K562 (cell line): ENCODE results near the gene RPTOR. TPM values are rescaled to one million over a fixed set of nuclear protein-coding genes. Genes with fewer than 3 reads are reported as not detected.

Experiments used
- ATAC-seq: fragments of 200-7000 bp; cut with Tn5 transposase; 3 replicates; pipeline ENCODE4 v1.9.1; 2020; ENCODE audit warnings: moderate library complexity
- BruUV-seq: library from RNA; stranded (reverse); fragments of 400-500 nt; replicated peaks from 2 replicates; lab custom pipeline; 2021; lab: Mats Ljungman, UMichigan
- CTCF ChIA-PET: fragments of 300-600 bp; formaldehyde crosslinking; extraction: SDS; loops from one replicate; lab custom pipeline; 2021; ENCODE audit warnings: low intra/inter-chr PET ratio; lab: Yijun Ruan, JAX
- POLR2A ChIA-PET: fragments of 300-600, 350-650 bp; sonication (Branson Sonifier 250); formaldehyde crosslinking; extraction: SDS; loops from one replicate; lab custom pipeline; 2021; ENCODE audit warnings: antibody characterized with exemption, inconsistent platforms; lab: Yijun Ruan, JAX
- DNase-seq, 4 experiments: peaks; one replicate each; pipeline versions ENCODE4 v3.0.0 to v3.0.0-alpha.2; 2011 to 2018; ENCODE audit warnings: low spot score in 3 of 4, mixed read lengths in 3 of 4; ENCODE audit errors: extremely low read depth in 1 of 4
- FAIRE-seq: peaks from 2 replicates; lab custom pipeline; 2011; peaks lifted over from hg19 to GRCh38; lab: Jason Lieb, UNC
- H2AFZ ChIP-seq: 2 replicates; pipeline ENCODE4 v1.6.0; 2011; ENCODE audit warnings: low read depth, low read length, control low read depth, inconsistent platforms
- H3K27ac ChIP-seq: fragments of 200-600 bp; 3 replicates; pipeline ENCODE4 v1.8.0; 2011; ENCODE audit warnings: low read depth, mild to moderate bottlenecking, control low read depth, inconsistent platforms, low read length, moderate library complexity, mixed read lengths; ENCODE audit errors: extremely low read depth
- H3K27me3 ChIP-seq, 2 experiments: fragments of 300-600 bp in 1 of 2; 2 replicates in 1 of 2; 3 replicates in 1 of 2; pipeline versions ENCODE4 v1.6.0 to v1.8.0; 2011; ENCODE audit warnings: inconsistent platforms in 2 of 2, low read length in 2 of 2, mild to moderate bottlenecking in 1 of 2, mixed read lengths in 1 of 2, moderate library complexity in 1 of 2; ENCODE audit not compliant: control insufficient read depth in 2 of 2, insufficient read depth in 2 of 2
- H3K36me3 ChIP-seq: fragments of 300-600 bp; 3 replicates; pipeline ENCODE4 v1.8.0; 2011; ENCODE audit warnings: mild to moderate bottlenecking, low read length, inconsistent platforms; ENCODE audit not compliant: control insufficient read depth, insufficient read depth
- H3K4me1 ChIP-seq, 2 experiments: fragments of 200-600 bp in 1 of 2; replicated peaks in 1 of 2; 2 replicates in 1 of 2; 3 replicates in 1 of 2; pipeline versions ENCODE4 v1.5.1 to v1.8.0; 2011; ENCODE audit warnings: inconsistent platforms in 2 of 2, low read length in 2 of 2, mild to moderate bottlenecking in 1 of 2, mixed read lengths in 1 of 2, moderate library complexity in 1 of 2; ENCODE audit not compliant: control insufficient read depth in 2 of 2, insufficient read depth in 2 of 2
- H3K4me2 ChIP-seq: 2 replicates; pipeline ENCODE4 v1.6.1; 2011; ENCODE audit warnings: low read length, control low read depth, inconsistent platforms, mixed read lengths; ENCODE audit not compliant: insufficient read depth
- H3K4me3 ChIP-seq: fragments of 200-600 bp; sonication (generic), shearing (Covaris generic); 2 replicates; pipeline ENCODE4 v1.5.1; 2016; ENCODE audit warnings: control low read depth, inconsistent platforms
- H3K79me2 ChIP-seq: fragments of 200-600 bp; 3 replicates; pipeline ENCODE4 v1.8.0; 2011; ENCODE audit warnings: low read length, inconsistent platforms; ENCODE audit not compliant: control insufficient read depth, insufficient read depth
- H3K9ac ChIP-seq, 2 experiments: 2 replicates each; pipeline versions ENCODE4 v1.6.0 to v1.6.1; 2011; ENCODE audit warnings: low read depth in 2 of 2, low read length in 2 of 2, control low read depth in 1 of 2, inconsistent platforms in 1 of 2, mild to moderate bottlenecking in 1 of 2, mixed read lengths in 1 of 2; ENCODE audit not compliant: insufficient read depth in 1 of 2
- H3K9me1 ChIP-seq: one replicate; pipeline ENCODE4 v1.6.0; 2011; ENCODE audit warnings: inconsistent platforms, mild to moderate bottlenecking, low read length, moderate library complexity; ENCODE audit not compliant: control insufficient read depth, insufficient read depth
- H3K9me3 ChIP-seq: replicated peaks from 2 replicates; pipeline ENCODE4 v1.5.1; 2011; ENCODE audit warnings: low read depth, low read length, inconsistent platforms; ENCODE audit not compliant: control insufficient read depth, insufficient read depth
- H4K20me1 ChIP-seq: replicated peaks from 2 replicates; pipeline ENCODE4 v1.6.1; 2011; ENCODE audit warnings: low read length, inconsistent platforms, mixed read lengths; ENCODE audit not compliant: control insufficient read depth, insufficient read depth
- ARID2 ChIP-seq: fragments of 450-650 bp; IDR thresholded peaks from 2 replicates; pipeline ENCODE4 v1.6.1; 2017; ENCODE audit warnings: antibody characterized with exemption, mild to moderate bottlenecking
- CBX8 ChIP-seq: fragments of 200-600 bp; sonication (generic); IDR thresholded peaks from 2 replicates; pipeline ENCODE4 v1.6.1; 2012; ENCODE audit warnings: borderline replicate concordance, mixed run types, low read depth, mild to moderate bottlenecking, moderate library complexity, mixed read lengths, low read length, control low read depth, inconsistent platforms; ENCODE audit not compliant: poor library complexity, severe bottlenecking; ENCODE audit errors: extremely low read depth
- DMBX1 ChIP-seq: fragments of 250-450 bp; sonication (Bioruptor Pico); IDR thresholded peaks from 2 replicates; pipeline ENCODE4 v1.8.0; 2022; ENCODE audit warnings: inconsistent platforms, mild to moderate bottlenecking, moderate library complexity, borderline replicate concordance
- HDAC2 ChIP-seq: fragments of 450-650 bp; IDR thresholded peaks from 2 replicates; pipeline ENCODE4 v1.6.1; 2016; ENCODE audit warnings: mild to moderate bottlenecking
- MGA ChIP-seq: fragments of 450-650 bp; IDR thresholded peaks from 2 replicates; pipeline ENCODE4 v1.6.1; 2016; ENCODE audit warnings: mild to moderate bottlenecking, moderate library complexity
- NR2C2 ChIP-seq, 2 experiments: fragments of 200-800 bp in 1 of 2; sonication (Bioruptor generic) in 1 of 2; sonication (generic) in 1 of 2; formaldehyde crosslinking in 1 of 2; IDR thresholded peaks; 2 replicates each; pipeline versions ENCODE4 v1.6.1 to v1.8.0; 2016 to 2022; ENCODE audit warnings: mild to moderate bottlenecking in 1 of 2, missing compliant biosample characterization in 1 of 2, missing genetic modification characterization in 1 of 2, missing genetic modification reagents in 1 of 2
- NUFIP1 ChIP-seq: fragments of 450-650 bp; IDR thresholded peaks from 2 replicates; pipeline ENCODE4 v1.6.1; 2018; ENCODE audit not compliant: partially characterized antibody
- THRB ChIP-seq: fragments of 450-650 bp; formaldehyde crosslinking; conservative IDR thresholded peaks from 2 replicates; pipeline ENCODE4 v1.4.0; 2022; ENCODE audit warnings: mild to moderate bottlenecking, missing genetic modification characterization
- ZNF146 ChIP-seq: IDR thresholded peaks from one replicate; pipeline ENCODE4 v1.6.1; 2018; ENCODE audit warnings: missing compliant biosample characterization; ENCODE audit not compliant: unreplicated experiment
- WGBS: fragments of 100-300 bp; shearing (Covaris generic); methylation state at CpG from one replicate; pipeline ENCODE4 v1.1.6; 2016; ENCODE audit warnings: low coverage, mixed read lengths; ENCODE audit not compliant: insufficient coverage; ENCODE audit errors: missing lambda C conversion rate; 5-methylcytosine and 5-hydroxymethylcytosine counted together
- in situ Hi-C: fragments of 300-500 bp; cut with MboI; formaldehyde crosslinking; loops from 4 replicates; pipeline ENCODE4 v1.15.0; 2018; ENCODE audit warnings: inconsistent platforms, mixed read lengths
- intact Hi-C: fragments of 100-400 bp; cut with micrococcal nuclease; formaldehyde crosslinking; loops from 2 replicates; pipeline ENCODE4 v1.14.2; 2022
- polyA plus RNA-seq, 8 experiments: library from polyadenylated mRNA; depleted of rRNA in 4 of 8; stranded (reverse) in 5 of 8; unstranded in 3 of 8; fragments of >200 nt; fragmentation: Nextera tagmentation in 2 of 8; fragmentation: Illumina TruSeq in 1 of 8; extraction: Ambion mirVana in 2 of 8; extraction: Trizol in 1 of 8; gene quantifications; 2 replicates each; pipeline versions ENCODE4 v1.2.1 to v1.2.3, GENCODE V29; 2011 to 2014; ENCODE audit warnings: inconsistent platforms in 1 of 8, missing spikeins in 1 of 8
- total RNA-seq, 7 experiments: library from RNA; depleted of rRNA in 6 of 7; stranded (reverse); fragments of >200 nt in 6 of 7; fragmentation: Illumina TruSeq in 2 of 7; extraction: Trizol in 2 of 7; gene quantifications; 2 replicates each; pipeline versions ENCODE4 v1.2.1 to v1.2.3, GENCODE V29; 2011 to 2021; ENCODE audit warnings: low replicate concordance in 1 of 7

The RPTOR gene
- total and polyA plus RNA-seq, 9 of the 15 experiments (the other 6 are each of a cell fraction or from before 2014, with no cell fraction given) = 0.24 to 54.1 (median 10.2) TPM

- WGBS = 93% methylated on average over 14 of the region's 15 CpGs
- no peak overlapping the region for H3K27ac ChIP-seq
- no peaks in the 10 kb centered on the region for H3K27me3 ChIP-seq
- no peak overlapping the region for H3K4me2 ChIP-seq
- intact Hi-C loops = no loop called here
- no peak for DNase-seq
- H3K9me3 ChIP-seq = peaks cover 7% of the 10 kb centered on the region
- ATAC-seq = no peak
- H3K79me2 ChIP-seq = no peaks in the 10 kb centered on the region
- no peak overlapping the region for H3K9ac ChIP-seq
- H2AFZ ChIP-seq = no peak overlapping the region
- H3K9me1 ChIP-seq = no peaks in the 10 kb centered on the region
- H3K4me1 ChIP-seq = no peaks in the 10 kb centered on the region; a peak in 1 of 5 replicates
- ChIA-PET CTCF (no interaction called here), POLR2A (no interaction called here)
- H4K20me1 ChIP-seq = no peaks in the 10 kb centered on the region
- peaks cover 29% of the 10 kb centered on the region; the same call in 2 of the 3 replicates for H3K36me3 ChIP-seq
- no peak overlapping the region for H3K4me3 ChIP-seq
- no TSS peak for BruUV-seq
- FAIRE-seq = no peak
- in situ Hi-C loops = no loop called here
- TF ChIP-seq THRB (CRISPR knock-in tag) (no peak), MGA (no peak), NUFIP1 (no peak), ZNF146 (CRISPR knock-in tag) (no peak), NR2C2 (CRISPR knock-in tag; IDR thresholded peaks at IDR 0.05) (no peak), NR2C2 (tag; IDR thresholded peaks at IDR 0.05) (no peak), HDAC2 (no peak), DMBX1 (CRISPR knock-in tag) (no peak), ARID2 (no peak), CBX8 (no peak)
These were observed 367.8 kb downstream of the RPTOR start for GRCh38 chr17:80912476-80912875.
